Body of pancreas (tissue), 4 donors: ENCODE measurements around the gene LRRK1. TPM values are rescaled to one million over a fixed set of nuclear protein-coding genes. Genes with fewer than 3 reads are reported as not detected.

Experiments used
- ATAC-seq: fragments of 150-250 bp; one replicate; pipeline ENCODE4 v1.9.1; 2016
- DNase-seq, 4 donors: peaks; one replicate each; pipeline ENCODE4 v3.0.0-alpha.2; 2019
- H3K27ac ChIP-seq, 4 donors: fragments of 200-600 bp; sonication (generic); 1 replicate in 3 of 4; 2 replicates in 1 of 4; pipeline versions ENCODE4 v1.5.1 to v1.6.1; 2016 to 2019; ENCODE audit warnings: mild to moderate bottlenecking in 1 of 4, mixed read lengths in 1 of 4, moderate library complexity in 1 of 4
- H3K27me3 ChIP-seq, 2 donors: fragments of 200-600 bp; sonication (generic); one replicate each; pipeline ENCODE4 v1.6.0; 2016; ENCODE audit warnings: mild to moderate bottlenecking in 1 of 2
- H3K36me3 ChIP-seq, 2 donors: fragments of 200-600 bp; sonication (generic); replicated peaks in 1 of 2; 2 replicates each; pipeline ENCODE4 v1.5.1; 2016; ENCODE audit warnings: low read depth in 2 of 2; ENCODE audit not compliant: insufficient read depth in 1 of 2
- H3K4me1 ChIP-seq: fragments of 200-600 bp; sonication (generic); one replicate; pipeline ENCODE4 v1.6.0; 2016
- H3K4me3 ChIP-seq, 2 donors: fragments of 200-600 bp; sonication (generic); 1 replicate in 1 of 2; 2 replicates in 1 of 2; pipeline ENCODE4 v1.5.1; 2016 to 2019
- H3K9me3 ChIP-seq, 3 donors: fragments of 200-600 bp; sonication (generic); 1 replicate in 2 of 3; 2 replicates in 1 of 3; pipeline ENCODE4 v1.5.1; 2016
- POLR2A ChIP-seq, 3 donors: fragments of 450-650 bp; IDR thresholded peaks; one replicate each; pipeline ENCODE4 v1.6.1; 2016; ENCODE audit warnings: antibody characterized with exemption in 3 of 3, mild to moderate bottlenecking in 2 of 3
- WGBS, 2 donors: methylation state at CpG; one replicate each; pipeline ENCODE4 v1.1.5; 2017; 5-methylcytosine and 5-hydroxymethylcytosine counted together
- intact Hi-C: fragments of 100-400 bp; cut with DNase I; formaldehyde crosslinking; loops from one replicate; pipeline ENCODE4 v1.15.1; 2023
- total RNA-seq, 2 donors: library from RNA; depleted of rRNA; stranded (reverse); fragments of >200 nt; gene quantifications; one replicate each; pipeline ENCODE4 v1.1.0, GENCODE V29; 2016
- TF ChIP-seq, protein P1 (sequence below), 7 experiments: fragments of 450-650 bp in 4 of 7; fragments of 200-600 bp in 3 of 7; sonication (generic) in 3 of 7; IDR thresholded peaks; one replicate each; pipeline ENCODE4 v1.5.1; 2016 to 2019; ENCODE audit warnings: antibody characterized with exemption in 7 of 7

The LRRK1 gene
- total RNA-seq, 2 donors from 2014 or later: 12.2 to 14.0 TPM

DNA sequence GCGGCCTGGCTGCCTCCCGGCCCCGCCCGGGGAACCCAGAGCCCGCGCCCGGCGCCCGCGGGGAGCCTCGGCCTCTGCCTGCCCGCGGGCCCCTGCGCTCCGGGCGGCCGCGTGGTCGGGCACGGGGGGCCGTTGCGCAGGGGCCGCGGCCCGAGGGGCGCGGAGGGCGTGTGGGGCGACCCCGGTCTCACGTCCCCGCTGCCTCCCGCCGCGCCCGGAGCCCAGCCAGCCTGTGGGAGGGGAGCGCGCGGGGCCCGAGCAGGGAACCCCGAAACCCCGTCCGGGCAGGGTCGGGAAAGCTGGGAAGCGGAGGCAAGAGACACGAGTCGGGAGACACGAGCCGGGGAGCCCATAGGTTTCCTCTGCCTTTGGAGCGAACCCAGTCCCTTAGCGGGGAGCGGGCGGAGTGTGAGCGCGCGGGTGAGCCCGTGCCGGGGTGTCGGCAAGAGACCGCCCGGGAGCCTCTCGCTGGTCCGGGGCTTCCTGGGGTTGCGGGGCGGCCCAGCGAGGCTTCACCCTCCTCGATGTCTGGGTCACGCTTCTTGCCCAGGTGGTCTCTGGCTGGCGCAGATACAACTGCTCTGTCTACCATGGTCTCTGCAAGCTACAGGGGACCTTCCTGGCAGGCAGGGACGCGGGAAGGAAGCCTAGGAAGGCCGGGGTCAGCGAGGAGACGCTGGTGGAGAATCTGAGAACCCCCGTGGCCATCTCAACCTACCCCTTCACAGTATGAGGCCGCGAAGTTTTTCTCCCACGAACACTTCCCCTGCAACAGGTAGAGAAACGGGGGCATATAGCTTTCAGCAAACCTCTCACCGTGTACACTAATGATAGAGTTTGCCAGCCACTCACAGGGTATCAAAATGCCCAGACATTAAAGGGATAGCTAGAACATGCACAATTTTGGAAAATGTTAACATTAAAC lies 586 bp downstream of the LRRK1 start:
- DNase-seq: peak; percentile 28 to 41 (median 37)
- Histone ChIP-seq H3K36me3 (no peaks in the 10 kb centered on the region), H3K27ac (peak overlapping the region in 3 of 4 donors; percentile 26 to 56 (median 52)), H3K4me3 (peak overlapping the region; percentile 31 to 46), H3K27me3 (no peaks in the 10 kb centered on the region), H3K9me3 (no peaks in the 10 kb centered on the region), H3K4me1 (peaks cover 20% of the 10 kb centered on the region)
- peak; percentile 51 for ATAC-seq
- TF ChIP-seq, protein P1, sequence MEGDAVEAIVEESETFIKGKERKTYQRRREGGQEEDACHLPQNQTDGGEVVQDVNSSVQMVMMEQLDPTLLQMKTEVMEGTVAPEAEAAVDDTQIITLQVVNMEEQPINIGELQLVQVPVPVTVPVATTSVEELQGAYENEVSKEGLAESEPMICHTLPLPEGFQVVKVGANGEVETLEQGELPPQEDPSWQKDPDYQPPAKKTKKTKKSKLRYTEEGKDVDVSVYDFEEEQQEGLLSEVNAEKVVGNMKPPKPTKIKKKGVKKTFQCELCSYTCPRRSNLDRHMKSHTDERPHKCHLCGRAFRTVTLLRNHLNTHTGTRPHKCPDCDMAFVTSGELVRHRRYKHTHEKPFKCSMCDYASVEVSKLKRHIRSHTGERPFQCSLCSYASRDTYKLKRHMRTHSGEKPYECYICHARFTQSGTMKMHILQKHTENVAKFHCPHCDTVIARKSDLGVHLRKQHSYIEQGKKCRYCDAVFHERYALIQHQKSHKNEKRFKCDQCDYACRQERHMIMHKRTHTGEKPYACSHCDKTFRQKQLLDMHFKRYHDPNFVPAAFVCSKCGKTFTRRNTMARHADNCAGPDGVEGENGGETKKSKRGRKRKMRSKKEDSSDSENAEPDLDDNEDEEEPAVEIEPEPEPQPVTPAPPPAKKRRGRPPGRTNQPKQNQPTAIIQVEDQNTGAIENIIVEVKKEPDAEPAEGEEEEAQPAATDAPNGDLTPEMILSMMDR (IDR thresholded peaks at IDR 0.05): peak in 2 of 7 experiments; percentile 7 to 35
- no peak for TF ChIP-seq POLR2A (IDR thresholded peaks at IDR 0.05)
- WGBS, 2 donors: 2 to 15% methylated on average over 11 to 57 of the region's 80 CpGs
- intact Hi-C loops: loop anchor here (5.0 kb wide), 1 partner anchor 88 kb away; no protein-coding TSS in a partner anchor

GRCh38 chr15:100920516-100921135 lies 1.5 kb downstream of the LRRK1 start:
- Histone ChIP-seq H3K9me3 (no peaks in the 10 kb centered on the region), H3K27me3 (no peaks in the 10 kb centered on the region), H3K4me3 (no peak overlapping the region), H3K27ac (no peak overlapping the region), H3K4me1 (peaks cover 20% of the 10 kb centered on the region), H3K36me3 (no peaks in the 10 kb centered on the region)
- no peak for DNase-seq
- TF ChIP-seq, protein P1 (IDR thresholded peaks at IDR 0.05): no peak
- no peak for TF ChIP-seq POLR2A (IDR thresholded peaks at IDR 0.05)
- 76 to 82% methylated on average over 8 of the region's 8 CpGs for WGBS, 2 donors
- no peak for ATAC-seq
- intact Hi-C loops: no loop called here

DNA sequence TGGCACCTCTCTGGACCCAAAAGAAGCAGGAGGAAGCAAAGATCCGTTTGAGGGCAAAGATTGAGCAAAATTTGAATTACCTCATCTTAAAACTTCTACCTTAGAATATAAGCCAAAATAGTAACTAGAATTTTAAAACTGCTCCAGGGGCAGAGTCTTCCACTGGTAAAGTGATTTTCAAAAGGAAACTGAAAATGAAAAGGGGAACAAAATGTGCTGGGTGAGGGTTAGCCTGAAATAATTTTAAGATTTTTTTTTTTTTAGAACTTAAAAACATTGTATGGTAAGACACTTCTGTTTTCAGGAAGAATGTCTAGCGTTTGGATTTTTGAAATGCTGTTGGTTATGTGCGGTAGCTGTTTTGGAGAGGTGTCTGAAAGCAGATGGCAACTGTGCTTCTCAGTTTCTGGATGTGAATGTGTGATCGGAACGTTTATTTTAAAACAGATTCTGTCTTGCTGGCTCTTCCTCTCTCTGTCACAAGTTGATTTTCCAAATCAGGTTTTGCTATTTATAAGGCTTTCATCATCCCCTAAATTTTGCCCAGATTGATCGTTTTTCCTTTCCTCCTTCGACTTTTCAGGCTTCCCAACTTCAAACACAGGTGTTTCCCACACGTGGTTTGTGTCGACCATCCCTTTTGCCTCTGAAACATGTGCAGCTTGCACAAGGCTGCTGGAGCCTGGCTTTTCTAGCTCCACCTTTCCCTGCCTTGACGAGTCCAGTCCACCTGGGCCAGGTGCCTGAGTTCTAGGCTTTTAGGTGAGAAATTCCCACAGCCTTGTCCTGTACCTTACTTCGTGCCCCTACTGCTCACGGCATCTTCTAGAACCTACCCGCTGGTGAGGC lies 3.3 kb downstream of the LRRK1 start:
- no peaks in the 10 kb centered on the region for H3K27me3 ChIP-seq
- no peak for TF ChIP-seq POLR2A (IDR thresholded peaks at IDR 0.05)
- TF ChIP-seq, protein P1 (IDR thresholded peaks at IDR 0.05): no peak
- no peaks in the 10 kb centered on the region for H3K9me3 ChIP-seq
- no peaks in the 10 kb centered on the region for H3K36me3 ChIP-seq
- ATAC-seq (no peak), DNase-seq (no peak)
- intact Hi-C loops: no loop called here
- H3K27ac ChIP-seq: no peak overlapping the region
- H3K4me3 ChIP-seq: no peak overlapping the region
- peaks cover 16% of the 10 kb centered on the region for H3K4me1 ChIP-seq
- WGBS, 2 donors: 66 to 78% methylated on average over 13 of the region's 13 CpGs

- no peak for DNase-seq
- Histone ChIP-seq H3K4me3 (no peak overlapping the region), H3K27me3 (no peaks in the 10 kb centered on the region), H3K4me1 (peaks cover 11% of the 10 kb centered on the region), H3K36me3 (no peaks in the 10 kb centered on the region), H3K9me3 (no peaks in the 10 kb centered on the region), H3K27ac (no peak overlapping the region)
- no peak for ATAC-seq
- TF ChIP-seq POLR2A (IDR thresholded peaks at IDR 0.05): no peak
- intact Hi-C loops: no loop called here
- 85 to 92% methylated on average over 7 of the region's 7 CpGs for WGBS, 2 donors
These were observed 3.9 kb downstream of the LRRK1 start for GRCh38 chr15:100923076-100923475.
